MM.1S (cell line): ENCODE measurements around the gene BCL2L1.

Experiments
- EZH2 ChIP-seq: fragments of 300-600 bp; sonication (generic); optimal IDR thresholded peaks from 2 replicates; pipeline ENCODE3; 2017; ENCODE audit warnings: low read depth, mild to moderate bottlenecking, antibody characterized with exemption, low read length, mixed read lengths
- EZH2phosphoT487 ChIP-seq: fragments of 300-600 bp; sonication (generic); IDR thresholded peaks from 2 replicates; pipeline ENCODE4 v1.6.1; 2018; ENCODE audit warnings: antibody characterized with exemption, low read length

DNA sequence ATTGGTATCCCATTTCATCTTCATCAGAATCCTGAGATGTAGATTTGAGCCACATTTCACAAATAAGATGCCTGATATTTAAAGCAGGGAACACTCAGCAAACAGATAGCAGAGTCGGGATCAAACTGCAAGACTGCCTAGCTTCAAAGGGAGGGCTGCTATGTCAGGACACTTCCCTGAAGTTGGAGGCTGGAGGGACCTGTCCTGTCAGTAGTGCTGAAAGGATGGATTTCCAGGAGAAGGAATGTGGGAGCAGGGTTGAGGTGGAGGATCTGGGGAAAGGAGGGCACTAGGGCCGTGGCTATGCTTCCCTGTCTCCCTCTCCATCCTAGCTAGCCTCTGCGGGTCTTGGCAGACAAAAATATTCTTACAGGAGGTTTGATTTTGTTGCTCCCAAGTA lies 52.8 kb downstream of the BCL2L1 start:
- no peak for TF ChIP-seq EZH2phosphoT487
- no peak for TF ChIP-seq EZH2
